EH (cell line): ENCODE measurements around the gene TRIM58.

Source experiments
- DNase-seq: peaks from one replicate; pipeline ENCODE4 v3.0.0-alpha.2; 2015; ENCODE audit warnings: low read depth

TRIM58 gene, protein sequence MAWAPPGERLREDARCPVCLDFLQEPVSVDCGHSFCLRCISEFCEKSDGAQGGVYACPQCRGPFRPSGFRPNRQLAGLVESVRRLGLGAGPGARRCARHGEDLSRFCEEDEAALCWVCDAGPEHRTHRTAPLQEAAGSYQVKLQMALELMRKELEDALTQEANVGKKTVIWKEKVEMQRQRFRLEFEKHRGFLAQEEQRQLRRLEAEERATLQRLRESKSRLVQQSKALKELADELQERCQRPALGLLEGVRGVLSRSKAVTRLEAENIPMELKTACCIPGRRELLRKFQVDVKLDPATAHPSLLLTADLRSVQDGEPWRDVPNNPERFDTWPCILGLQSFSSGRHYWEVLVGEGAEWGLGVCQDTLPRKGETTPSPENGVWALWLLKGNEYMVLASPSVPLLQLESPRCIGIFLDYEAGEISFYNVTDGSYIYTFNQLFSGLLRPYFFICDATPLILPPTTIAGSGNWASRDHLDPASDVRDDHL

DNA sequence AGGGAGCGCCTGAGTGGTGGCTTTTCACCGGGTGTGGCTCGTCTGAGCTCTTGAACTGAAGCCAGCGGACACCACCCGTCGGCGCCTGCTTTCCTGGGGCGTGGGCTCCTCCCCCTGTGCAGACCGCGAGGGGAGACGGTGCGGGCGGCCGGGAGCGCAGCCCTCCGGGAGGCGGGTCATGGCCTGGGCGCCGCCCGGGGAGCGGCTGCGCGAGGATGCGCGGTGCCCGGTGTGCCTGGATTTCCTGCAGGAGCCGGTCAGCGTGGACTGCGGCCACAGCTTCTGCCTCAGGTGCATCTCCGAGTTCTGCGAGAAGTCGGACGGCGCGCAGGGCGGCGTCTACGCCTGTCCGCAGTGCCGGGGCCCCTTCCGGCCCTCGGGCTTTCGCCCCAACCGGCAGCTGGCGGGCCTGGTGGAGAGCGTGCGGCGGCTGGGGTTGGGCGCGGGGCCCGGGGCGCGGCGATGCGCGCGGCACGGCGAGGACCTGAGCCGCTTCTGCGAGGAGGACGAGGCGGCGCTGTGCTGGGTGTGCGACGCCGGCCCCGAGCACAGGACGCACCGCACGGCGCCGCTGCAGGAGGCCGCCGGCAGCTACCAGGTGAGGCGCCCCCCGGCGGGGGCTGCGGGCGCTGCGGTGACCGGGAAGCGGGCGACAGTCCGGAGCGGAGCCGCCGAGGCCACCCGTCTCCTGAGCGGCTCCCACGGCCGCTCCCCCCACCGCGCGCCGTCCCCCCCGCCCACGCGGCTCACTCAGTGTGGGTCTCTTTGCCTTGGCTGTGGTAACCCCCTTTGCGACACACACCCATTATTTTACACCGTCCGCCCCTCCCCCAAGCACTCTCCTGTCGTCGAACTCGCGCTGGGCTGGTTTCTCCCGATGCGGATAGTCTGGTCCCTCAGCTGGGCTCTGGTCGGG, at the start of gene TRIM58:
Gene TRIM58, plus strand, starts transcription at position 119 of the 916 bp plus-strand sequence. Its CDS starts 60 bp downstream, at position 179.
- no peak for DNase-seq

DNA sequence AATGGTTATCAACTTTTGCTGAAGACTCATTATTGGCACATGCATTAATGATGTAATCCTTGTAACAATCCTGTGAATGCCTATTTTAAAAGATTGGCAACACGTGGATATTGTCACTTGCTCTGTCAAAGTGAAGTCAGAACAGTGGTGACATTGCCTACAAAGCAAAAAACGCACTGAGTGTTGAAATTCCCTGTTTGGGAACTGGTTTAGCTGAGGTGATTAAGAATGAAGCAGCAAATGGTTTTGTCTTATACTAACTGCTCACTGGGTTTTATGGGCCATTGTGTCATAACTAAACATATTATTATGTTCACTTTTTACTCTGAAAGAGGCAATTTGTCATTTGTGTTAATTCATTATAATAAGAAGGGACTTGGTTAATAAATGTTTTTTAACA, 44.4 kb upstream of the TRIM58 start:
- no peak for DNase-seq

DNA sequence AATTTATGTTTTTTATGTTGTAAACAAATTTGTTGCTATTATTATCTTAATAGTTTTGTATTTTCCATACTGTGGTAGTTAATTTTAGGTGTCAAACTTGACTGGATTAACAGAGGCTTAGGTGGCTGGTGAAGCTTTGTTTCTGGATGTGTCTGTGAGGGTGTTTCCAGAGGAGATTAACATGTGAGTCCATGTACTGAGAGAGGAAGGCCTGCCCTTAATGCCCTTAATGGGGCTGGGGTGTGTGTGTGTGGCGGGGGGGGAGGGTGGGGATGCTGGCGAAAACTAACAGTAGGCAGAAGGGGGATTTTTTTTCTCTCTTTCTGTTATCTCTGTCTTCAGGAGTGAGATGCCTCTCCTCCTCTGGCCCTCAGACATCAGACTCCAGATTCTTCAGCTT, 34.9 kb upstream of the TRIM58 start:
- no peak for DNase-seq

DNA sequence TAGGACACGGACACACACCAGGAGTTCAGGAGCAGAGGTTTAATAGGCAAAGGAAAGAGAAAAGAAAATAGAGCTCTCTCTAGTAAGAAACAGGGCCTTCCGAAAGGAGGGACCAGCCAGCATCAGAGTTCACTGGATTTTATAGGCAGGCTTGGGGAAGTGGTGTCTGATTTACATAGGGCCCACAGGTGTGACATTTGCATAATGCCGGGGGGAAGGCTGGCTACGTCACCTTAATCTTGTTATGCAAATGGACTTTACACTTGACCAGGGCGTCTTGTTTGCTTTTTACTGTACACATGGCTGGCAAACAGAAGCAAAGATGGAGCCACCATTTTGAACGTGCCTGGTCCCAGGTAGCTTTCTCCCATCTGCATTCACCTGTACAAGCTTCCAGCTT, 33.0 kb upstream of the TRIM58 start, which contains the start of gene OR14A16:
Gene OR14A16, minus strand, starts transcription at position 97 of the 400 bp plus-strand sequence. CDS start 8,390 bp downstream, outside the sequence.
- DNase-seq: no peak

DNA sequence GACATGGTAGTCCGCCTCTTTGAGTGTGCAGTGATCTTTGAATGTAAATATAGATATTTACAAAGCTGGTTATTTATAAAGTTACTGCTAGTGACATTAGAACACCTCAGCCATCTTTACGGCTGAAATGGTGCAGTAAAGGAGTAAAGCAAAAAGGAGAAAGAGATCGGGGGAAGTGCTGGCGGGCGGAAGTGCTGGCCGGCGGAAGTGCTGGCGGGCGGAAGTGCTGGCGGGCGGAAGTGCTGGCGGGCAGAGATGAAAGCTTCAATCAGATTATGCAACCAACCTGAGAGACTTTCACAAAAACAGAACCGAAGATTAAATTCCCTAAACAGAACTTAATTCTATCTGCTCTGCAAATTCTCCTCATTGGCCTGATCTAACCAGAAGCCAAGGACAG, 31.6 kb upstream of the TRIM58 start:
- DNase-seq: no peak

DNA sequence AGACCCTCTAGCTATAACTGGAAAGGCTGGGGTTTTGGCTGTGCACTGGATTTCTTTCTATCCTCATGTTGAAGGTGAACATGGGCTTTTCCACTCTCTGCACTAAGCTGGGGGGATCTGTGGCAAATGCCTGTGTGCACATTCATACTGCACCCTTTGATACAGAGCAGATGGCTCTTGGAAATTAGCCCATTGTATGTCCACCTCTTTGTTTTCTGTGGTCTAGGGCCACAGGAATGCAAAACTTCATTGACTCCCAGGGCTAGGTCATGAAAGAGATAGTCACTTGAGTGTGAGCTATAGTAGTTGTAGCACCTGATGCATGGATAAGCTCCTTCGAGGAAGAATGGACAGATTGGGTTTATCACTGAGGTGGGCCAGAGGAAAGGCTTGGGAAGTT, 27.3 kb upstream of the TRIM58 start:
- no peak for DNase-seq

DNA sequence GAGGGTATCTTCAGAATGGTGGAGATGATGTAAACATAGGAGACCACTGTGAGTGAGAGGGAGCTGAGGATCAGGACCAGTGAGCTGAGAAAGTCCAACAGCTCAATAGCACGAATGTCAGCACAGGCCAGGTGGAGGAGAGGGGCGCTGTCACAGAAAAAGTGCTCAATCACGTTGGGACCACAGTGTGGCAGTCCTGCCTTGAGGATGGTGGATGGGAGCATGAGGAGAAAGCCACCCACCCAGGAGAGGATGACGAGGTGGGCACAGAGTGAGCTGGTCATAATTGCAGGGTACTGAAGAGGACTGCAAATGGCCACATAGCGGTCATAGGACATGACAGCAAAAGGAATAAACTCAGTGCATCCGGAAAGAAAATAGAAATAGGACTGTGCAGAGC, 23.4 kb upstream of the TRIM58 start:
- no peak for DNase-seq

DNA sequence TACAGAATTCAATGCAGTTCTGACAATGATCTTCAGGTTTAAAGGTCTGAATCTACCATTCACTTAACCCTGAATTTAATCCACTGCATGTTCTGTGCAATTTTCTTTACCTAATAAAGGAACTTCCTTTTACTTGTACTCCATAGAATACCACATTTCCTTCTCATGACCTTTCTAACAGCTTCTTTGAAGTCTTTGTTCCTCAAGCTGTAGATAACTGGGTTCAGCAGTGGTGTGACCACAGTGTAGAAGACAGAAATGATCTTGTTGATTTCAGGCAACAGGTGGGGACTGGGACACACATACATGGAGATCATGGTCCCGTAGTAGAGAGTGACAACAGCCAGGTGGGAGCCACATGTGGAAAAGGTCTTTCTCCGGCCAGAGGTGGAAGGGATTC, 16.2 kb upstream of the TRIM58 start:
- no peak for DNase-seq

DNA sequence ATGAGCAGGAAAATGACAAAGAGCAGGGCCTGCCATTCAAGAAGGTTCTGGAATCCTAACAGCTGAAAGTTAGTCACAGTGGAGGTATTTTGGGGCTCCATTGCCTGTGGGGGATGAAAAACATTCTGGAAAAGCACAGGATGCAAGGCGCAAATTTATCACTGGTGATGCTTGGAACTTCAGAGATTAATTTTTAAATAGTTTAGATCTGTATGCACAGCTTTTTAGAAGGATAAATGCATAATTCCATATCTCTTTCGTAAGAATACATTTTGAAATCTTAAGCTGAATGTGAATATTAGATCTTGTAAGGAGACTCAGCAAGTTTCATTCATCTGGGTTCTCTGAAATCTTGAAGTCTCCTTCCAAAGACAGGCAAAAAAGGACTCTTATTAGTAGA, 15.2 kb upstream of the TRIM58 start, which contains the start of gene OR11L1:
Gene OR11L1, minus strand, starts transcription at position 101 of the 400 bp plus-strand sequence. Its CDS starts 0 bp downstream, at position 101.
- no peak for DNase-seq

DNA sequence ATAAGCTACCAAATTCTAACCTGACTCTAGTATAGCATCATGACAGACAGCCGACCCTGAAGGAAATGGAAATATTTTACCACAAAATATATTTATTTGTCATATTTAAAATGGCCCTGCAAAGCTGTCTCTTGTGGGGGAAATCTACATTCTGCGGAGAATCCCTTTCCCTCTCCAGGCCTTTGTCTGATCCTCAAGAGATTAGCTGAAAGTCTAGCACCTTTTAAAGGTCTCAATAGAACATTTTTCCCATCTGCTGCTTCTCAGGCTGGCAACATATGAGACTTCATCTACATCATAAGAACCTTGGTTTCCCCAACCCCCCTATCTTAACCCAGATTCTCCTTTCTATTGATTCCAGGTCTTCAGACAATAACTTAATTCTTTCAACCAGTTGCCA, 13.6 kb upstream of the TRIM58 start:
- DNase-seq: no peak

DNA sequence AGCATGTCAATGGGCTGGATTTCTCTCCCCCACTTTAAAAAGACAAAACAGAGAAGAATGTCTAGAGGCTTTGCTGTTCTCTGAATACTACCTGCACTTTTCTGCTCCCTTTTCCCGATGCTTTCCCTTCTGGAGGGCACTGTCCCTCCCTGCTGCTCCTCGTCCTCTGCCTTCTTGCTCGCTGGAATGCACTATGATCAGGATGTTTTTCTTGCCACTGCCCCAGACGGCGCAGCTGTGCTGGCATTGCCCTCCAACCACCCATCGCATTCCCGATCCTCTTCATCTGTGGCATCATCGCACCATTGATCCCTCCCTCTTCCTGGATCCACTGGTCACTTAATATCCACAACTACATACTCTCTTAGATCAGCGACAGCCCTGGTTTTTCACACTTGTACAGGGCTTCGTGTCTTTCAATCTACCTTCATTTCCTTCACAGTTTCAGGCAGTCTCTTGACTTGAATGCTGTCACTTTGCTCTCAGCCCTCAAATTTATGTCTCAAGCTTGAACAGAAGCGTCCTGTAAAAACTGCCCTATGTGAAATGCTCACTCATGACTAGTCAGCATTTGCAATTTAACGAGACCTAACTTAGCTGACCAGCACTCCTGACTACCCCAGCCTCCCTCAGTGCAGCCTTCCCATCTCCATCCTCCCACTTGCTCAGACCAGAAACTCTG, 11.8 kb upstream of the TRIM58 start:
- DNase-seq: no peak

DNA sequence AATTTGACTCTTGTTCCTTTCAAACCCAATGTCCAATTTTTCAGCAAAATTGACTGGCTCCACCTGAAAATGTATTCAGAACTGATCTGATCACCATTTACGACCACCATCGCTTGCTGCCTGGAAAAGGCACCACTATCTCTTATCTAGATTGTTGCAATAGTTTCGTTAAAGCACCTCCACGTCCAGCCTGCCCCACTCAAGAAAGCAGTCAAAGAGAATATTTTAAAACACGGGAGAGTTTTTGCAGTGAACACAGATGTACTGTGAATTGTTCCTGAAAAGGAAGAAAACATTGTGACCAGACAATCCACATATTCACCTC, 11.3 kb upstream of the TRIM58 start:
- DNase-seq: no peak

DNA sequence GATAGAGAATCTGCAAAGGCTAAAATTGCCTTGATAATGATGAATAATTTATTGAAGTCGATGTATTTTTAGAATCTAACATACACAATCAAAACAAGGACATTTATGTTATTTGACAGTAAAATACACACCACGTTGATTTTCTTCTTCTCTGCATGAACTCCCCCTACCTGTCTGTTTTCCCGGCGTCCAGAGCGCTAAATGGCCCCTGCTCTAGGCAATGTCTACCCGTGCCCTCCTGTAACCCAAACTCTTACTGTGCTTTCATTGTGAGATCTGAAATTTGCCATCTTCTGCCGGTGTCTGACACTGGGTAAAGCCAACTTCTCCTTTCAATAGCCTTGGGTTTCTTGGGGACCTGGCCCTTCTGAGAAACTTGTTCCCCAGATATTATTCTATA, 8.6 kb upstream of the TRIM58 start:
- no peak for DNase-seq

DNA sequence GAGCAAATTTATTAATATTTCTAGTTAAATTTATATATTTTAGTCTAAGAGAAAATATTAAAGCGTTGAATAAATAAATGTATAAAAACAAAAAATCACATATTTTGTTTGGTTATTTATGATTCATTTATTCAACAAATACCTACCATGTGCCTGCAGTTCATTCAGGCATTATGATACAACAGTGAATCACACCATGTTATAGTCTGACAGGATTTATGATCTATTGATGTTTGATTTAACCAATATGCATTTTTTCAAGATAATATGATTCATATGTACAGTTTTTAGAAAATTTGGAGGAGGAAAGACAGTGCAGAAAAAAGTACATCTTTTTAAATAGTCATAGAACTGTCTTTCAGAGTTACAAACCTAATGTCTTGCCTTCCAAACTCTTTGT, 7.4 kb upstream of the TRIM58 start:
- no peak for DNase-seq

DNA sequence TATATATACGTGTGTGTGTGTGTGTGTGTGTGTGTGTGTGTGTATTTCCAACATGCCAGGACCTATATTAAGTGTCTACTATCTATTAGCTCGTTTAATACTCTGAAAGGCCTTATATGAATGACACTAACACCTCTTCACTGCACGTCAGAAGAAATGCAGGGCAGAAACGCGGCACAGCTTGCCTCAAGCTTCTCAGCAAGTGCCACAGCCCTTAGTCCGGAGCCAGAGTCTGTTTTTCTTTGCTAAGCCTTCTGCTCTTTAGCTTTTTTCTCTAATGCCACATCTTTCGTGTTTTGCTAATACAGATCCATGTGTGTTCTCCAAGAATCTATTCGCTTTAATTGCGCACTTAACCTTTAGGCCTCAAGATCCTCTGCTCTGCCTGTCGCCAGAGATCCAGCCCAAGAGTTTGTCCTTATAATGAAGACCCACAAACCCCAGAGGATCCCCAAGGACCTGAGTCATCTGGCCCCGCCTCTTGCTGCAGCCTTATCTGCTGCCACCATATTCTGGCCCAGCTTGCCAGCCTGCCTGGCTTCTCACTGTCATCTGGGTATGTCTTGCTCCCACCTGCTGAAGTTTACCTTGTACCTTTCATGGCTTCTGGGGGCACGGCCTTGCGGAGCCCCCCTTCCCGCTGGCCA, 2.0 kb upstream of the TRIM58 start:
- DNase-seq: no peak

DNA sequence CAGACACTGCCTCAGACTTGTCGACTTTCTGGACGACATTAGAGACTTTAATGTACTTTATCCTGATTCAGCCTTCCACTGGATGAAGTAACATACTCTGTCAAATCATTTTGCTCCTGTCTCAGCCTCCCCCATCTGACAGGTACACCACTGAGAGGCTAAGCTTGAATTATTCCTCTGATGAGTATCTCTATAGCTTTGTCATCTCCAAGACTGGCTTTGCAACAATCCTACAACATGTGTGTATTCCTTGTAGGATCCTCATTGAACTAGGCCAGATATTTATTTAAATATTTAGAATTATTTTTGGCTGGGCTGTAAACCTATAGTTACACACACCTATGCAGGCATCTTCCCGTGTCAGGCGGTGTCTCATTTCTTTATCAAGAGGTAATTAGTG, 1.1 kb upstream of the TRIM58 start:
- no peak for DNase-seq

DNA sequence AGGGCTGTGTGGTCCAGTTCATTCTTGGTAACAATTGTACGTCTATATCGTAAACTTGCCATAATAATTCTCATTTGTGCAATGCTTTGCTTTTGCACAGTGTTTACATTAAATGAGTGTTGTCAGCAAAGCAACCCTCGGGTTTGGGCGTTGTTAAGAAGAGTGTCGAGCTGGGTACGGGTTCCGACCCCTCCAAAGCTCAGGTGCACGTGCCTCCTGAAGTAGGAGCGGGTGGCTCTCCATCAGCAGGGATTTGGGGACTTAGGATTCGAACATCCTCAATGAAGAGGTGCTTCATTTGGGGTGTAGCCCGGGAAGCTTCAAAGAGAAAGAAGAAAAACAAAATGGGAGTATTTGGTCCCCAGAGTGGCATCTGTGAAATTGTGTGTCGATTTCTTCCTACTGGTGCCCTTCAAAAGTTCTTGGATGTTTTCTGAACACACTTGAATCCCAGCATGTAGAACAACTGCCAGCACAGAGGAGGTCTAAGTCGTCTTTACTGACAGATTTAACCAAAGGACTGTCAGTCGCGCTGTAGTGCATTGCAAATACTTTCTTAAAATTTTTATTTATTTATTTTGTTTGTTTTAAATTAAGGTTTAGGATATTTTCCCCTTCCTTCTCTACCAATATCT, 1.1 kb downstream of the TRIM58 start:
- no peak for DNase-seq

DNA sequence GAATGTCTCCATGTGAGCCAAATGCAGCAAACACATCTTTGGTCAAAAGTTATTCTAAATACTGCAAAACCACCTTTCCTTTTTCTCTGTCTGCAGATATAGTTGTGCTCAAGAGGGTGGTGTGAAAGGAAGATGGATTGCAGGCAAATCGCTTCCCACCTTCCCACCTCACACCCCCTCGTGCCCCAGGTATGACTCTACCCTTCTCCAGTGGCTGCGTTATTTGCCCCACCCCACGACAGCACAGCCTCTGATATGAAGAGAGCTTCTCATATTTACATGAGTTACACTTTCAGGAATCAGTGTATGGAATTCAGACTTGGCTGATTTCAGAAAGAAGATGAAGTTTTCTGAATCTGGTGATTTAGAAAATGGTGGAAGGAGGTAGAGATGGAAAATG, 5.8 kb downstream of the TRIM58 start:
- no peak for DNase-seq

DNA sequence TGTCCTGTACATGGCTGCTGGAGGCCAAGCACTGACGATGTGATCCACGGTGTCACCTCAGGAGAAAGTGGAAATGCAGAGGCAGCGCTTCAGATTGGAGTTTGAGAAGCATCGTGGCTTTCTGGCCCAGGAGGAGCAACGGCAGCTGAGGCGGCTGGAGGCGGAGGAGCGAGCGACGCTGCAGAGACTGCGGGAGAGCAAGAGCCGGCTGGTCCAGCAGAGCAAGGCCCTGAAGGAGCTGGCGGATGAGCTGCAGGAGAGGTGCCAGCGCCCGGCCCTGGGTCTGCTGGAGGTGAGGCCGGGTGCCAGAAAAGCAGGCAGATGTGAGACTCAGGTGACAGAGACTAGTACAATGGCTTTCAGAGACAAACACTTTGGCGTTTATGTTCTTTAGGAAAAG, 7.7 kb downstream of the TRIM58 start:
- no peak for DNase-seq

DNA sequence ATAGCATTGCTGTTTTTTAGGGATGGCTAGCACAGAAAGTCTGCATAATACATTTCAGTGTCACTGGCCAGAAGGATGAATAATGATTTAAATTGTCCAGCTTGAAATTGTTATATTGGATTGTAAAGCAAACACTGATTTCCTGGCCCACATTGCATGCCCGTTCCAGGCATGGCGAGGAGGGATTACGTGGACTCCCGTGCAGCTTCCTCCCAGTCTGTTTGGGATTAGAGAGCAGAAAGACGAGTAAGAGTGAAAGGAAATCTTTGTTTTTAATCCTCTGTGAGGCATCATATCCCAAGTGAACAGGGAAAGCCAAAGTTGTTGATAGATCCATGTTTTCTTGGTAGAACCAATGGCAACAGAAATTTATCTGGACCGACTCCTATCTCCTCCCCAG, 8.4 kb downstream of the TRIM58 start:
- DNase-seq: no peak

DNA sequence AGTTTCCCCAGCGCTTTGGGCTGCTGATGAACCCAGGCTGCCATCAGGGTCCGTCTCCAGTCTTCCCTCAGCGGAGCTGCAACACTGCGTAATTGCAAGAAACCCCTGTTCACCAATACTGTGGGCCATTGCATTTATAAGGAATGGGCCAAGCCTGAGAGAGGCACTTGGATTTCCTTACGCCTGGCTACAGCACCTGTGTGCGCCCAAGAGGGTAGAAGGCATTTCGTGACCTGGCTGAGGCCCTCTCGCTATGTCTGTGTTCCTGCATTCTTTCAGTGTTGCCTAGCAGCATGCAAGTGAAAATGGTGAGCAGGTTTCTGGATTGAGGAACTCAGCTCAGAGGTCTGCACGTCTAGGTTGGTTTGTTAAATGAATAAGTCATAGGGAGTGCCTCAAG, 26.4 kb downstream of the TRIM58 start:
- no peak for DNase-seq
